HCT116 (cell line): Measurements from ENCODE around the gene DENND5B.

Experiments used
- CTCF ChIP-seq, 3 experiments: fragments of 200-600 bp in 1 of 3; sonication (generic) in 1 of 3; IDR thresholded peaks in 2 of 3; conservative IDR thresholded peaks in 1 of 3; 2 replicates each; pipeline ENCODE4 v1.5.1; 2012 to 2017; ENCODE audit warnings: low read depth in 2 of 3, low read length in 2 of 3, antibody characterized with exemption in 1 of 3, borderline replicate concordance in 1 of 3, control low read depth in 1 of 3, mild to moderate bottlenecking in 1 of 3, mixed read lengths in 1 of 3, mixed run types in 1 of 3, moderate library complexity in 1 of 3; ENCODE audit not compliant: insufficient read depth in 1 of 3
- POLR2A ChIP-seq: IDR thresholded peaks from 2 replicates; pipeline ENCODE4 v1.7.0; 2011; ENCODE audit warnings: borderline replicate concordance; ENCODE audit not compliant: insufficient read depth, insufficient read length; ENCODE audit errors: extremely low read depth
- POLR2AphosphoS5 ChIP-seq: IDR thresholded peaks from 2 replicates; pipeline ENCODE4 v1.6.1; 2011; ENCODE audit warnings: mild to moderate bottlenecking, low read depth, low read length, moderate library complexity
- REST ChIP-seq: IDR thresholded peaks from 2 replicates; pipeline ENCODE4 v1.6.1; 2012; ENCODE audit warnings: low read depth
- SP1 ChIP-seq: IDR thresholded peaks from 2 replicates; pipeline ENCODE4 v1.6.1; 2012; ENCODE audit warnings: low read depth
- TCF7L2 ChIP-seq: IDR thresholded peaks from 2 replicates; pipeline ENCODE4 v1.7.0; 2011; ENCODE audit warnings: borderline replicate concordance, inconsistent platforms; ENCODE audit not compliant: insufficient read depth, insufficient read length; ENCODE audit errors: extremely low read depth
- YY1 ChIP-seq: IDR thresholded peaks from 2 replicates; pipeline ENCODE4 v1.6.1; 2011; ENCODE audit warnings: low read length, low read depth, moderate library complexity, mild to moderate bottlenecking; ENCODE audit not compliant: insufficient replicate concordance; ENCODE audit errors: extremely low read depth
- ZFX ChIP-seq: fragments of 450-650 bp; IDR thresholded peaks from 2 replicates; pipeline ENCODE4 v1.6.1; 2017
- ZNF274 ChIP-seq: fragments of 200-500 bp; sonication (Bioruptor generic); IDR thresholded peaks from 2 replicates; pipeline ENCODE4 v1.6.1; 2014; ENCODE audit warnings: mild to moderate bottlenecking, low read depth, low read length, inconsistent platforms

- TF ChIP-seq CTCF (IDR thresholded peaks at IDR 0.05 in 2 of 3, conservative IDR thresholded peaks at IDR 0.05 in 1 of 3; ENCODE audit: borderline replicate concordance in 1 of 3, insufficient read depth in 1 of 3, low read depth in 2 of 3, low read length in 2 of 3) = no peak
- TF ChIP-seq REST = no peak
- TF ChIP-seq POLR2A = no peak
- TF ChIP-seq YY1 = no peak
- TF ChIP-seq SP1 = peak; percentile 36; the same call in 1 of the 2 replicates
- TF ChIP-seq TCF7L2 = no peak
- no peak for TF ChIP-seq ZFX
- no peak for TF ChIP-seq ZNF274
- TF ChIP-seq POLR2AphosphoS5 = no peak
Measured at GRCh38 chr12:31482816-31483215, 108.1 kb downstream of the DENND5B start.
